Fibroblast of lung (primary cell): Measurements from ENCODE around the gene LRRC46.

Experiments used
- EZH2 ChIP-seq: IDR thresholded peaks from 2 replicates; pipeline ENCODE4 v1.5.1; 2012; ENCODE audit warnings: low read length, control low read depth, mild to moderate bottlenecking; ENCODE audit errors: missing control alignments
- TF ChIP-seq, protein P1 (sequence below), 2 donors: IDR thresholded peaks in 1 of 2; conservative IDR thresholded peaks in 1 of 2; 1 replicate in 1 of 2; 2 replicates in 1 of 2; pipeline ENCODE4 v1.5.1; 2011 to 2012; ENCODE audit warnings: low read length in 2 of 2, control low read depth in 1 of 2, inconsistent platforms in 1 of 2, low read depth in 1 of 2, mild to moderate bottlenecking in 1 of 2

GRCh38 chr17:47800686-47801085 is 30.8 kb upstream of the LRRC46 start:
- TF ChIP-seq, protein P1, sequence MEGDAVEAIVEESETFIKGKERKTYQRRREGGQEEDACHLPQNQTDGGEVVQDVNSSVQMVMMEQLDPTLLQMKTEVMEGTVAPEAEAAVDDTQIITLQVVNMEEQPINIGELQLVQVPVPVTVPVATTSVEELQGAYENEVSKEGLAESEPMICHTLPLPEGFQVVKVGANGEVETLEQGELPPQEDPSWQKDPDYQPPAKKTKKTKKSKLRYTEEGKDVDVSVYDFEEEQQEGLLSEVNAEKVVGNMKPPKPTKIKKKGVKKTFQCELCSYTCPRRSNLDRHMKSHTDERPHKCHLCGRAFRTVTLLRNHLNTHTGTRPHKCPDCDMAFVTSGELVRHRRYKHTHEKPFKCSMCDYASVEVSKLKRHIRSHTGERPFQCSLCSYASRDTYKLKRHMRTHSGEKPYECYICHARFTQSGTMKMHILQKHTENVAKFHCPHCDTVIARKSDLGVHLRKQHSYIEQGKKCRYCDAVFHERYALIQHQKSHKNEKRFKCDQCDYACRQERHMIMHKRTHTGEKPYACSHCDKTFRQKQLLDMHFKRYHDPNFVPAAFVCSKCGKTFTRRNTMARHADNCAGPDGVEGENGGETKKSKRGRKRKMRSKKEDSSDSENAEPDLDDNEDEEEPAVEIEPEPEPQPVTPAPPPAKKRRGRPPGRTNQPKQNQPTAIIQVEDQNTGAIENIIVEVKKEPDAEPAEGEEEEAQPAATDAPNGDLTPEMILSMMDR (conservative IDR thresholded peaks at IDR 0.05 in 1 of 2, IDR thresholded peaks at IDR 0.05 in 1 of 2; ENCODE audit: low read depth in 1 of 2, low read length in 2 of 2) = no peak
- TF ChIP-seq EZH2 = no peak
